NCI-H526 (cell line): ENCODE measurements around the gene MAP1B.

ENCODE experiments used
- DNase-seq, 2 experiments: peaks; one replicate each; lab custom pipeline; 2025; lab: John Stamatoyannopoulos, UW

The MAP1B gene

DNA sequence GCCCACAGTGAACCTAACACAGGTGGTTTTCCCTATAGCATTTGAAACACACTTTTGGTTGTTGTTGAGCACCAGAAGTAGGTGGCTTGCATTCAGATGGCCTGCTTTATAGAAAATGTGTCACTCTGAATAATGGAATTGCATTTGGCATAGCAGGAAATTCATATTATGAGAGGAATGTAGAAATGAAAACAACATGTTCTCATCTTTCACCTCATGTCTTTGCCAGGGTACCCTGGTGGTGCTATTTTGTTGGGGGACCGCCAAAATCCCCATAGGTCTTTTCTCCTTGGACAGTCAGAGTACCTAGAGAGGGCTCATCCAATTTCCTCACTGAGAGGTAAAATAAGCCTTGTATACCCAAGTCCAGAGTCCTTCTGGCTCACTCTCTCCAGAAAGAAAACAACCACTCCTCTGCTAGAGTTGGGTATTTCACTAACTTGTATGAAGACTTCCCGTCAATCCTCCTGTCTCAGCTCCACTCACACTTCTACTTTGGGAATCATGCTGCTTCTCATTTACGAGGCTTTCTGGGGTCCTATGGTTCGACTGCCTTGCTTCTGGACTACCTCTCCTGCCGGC, 145.4 kb downstream of the MAP1B start:
- DNase-seq: no peak

DNA sequence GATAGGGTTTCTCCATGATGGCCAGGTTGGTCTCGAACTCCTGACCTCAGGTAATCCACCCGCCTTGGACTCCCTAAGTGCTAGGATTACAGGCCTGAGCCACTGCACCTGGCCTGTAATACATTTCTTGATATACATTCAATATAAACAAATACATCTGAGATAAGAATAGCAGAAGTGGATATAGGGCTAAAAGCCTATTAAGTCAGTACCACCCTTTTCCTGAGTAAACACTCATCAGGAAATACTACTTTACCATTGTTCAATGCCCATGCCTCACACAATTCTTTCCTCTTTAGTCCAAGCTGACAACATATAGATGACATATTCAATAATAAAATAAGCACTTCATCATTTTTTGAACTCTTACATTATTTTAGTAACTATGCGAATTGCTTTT, 148.0 kb downstream of the MAP1B start:
- DNase-seq: no peak

DNA sequence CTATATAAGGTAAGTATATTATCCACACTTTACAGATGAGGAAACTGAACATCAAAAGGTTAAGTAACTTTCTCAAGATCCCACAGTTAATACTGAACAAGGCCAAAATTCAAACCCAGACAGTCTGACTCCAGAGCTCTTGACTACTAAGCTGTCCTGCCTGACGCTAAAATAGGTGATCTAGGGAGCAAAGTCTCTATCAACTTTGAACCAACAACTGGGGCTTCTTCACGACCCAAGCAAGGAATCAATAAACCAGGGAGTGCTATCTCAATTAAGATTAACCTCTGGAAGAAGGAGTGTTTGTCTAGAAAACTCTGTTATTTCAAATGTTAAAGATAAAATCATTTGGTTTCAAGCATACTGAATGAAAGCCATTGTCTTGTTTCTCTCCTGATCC, 148.4 kb downstream of the MAP1B start:
- no peak for DNase-seq

DNA sequence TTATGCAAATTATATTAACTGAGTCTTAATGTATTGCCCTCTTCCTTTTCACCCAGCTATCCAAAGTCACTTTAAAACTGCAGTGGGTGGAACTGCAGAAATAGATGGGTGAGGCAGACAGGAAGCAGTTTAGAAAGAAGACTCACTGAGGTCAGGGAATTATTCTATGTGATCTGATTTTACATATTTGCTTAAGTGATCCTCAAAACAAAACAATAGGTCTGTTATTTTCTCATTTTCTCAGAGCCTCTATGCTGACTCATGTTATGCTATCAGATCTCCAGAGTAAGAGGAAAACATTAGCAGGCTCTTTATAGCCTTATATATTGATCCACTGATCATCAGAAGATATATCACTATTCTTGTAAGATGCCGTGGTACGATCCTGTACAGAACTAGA, 149.3 kb downstream of the MAP1B start:
- no peak for DNase-seq
